Measurements from ENCODE around the gene SP140.
A peak's percentile ranks its signal among the peaks of the same experiment; 100 is the strongest.

SP140 gene

DNA sequence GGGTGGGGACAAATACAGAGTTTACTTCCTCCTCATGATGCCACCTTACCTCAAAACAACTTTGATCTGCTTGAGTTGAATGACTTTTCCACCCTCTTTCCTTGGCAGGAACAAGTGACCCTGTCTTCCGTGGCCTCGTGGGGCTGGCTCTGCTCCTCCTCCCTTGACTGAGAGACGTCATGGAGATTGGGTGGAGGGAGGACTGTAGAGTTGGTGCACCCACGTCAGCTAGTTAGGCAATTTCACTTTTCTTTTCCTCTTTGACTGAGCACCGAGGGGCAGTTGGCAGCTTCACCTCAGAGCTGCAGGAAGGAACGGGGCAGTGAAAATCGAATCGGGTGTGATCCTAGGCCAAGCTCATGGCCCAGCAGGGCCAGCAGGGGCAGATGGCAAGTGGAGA is at the start of gene SP140:
Gene SP140 (plus strand): TSS at position 251 of the 400 bp plus-strand sequence. CDS start 109 bp downstream, at position 360.
- DNase-seq (ENCODE audit: extremely low spot score, insufficient read length, low read depth), result peak; percentile 51
- peak; percentile 100 for FAIRE-seq

DNA sequence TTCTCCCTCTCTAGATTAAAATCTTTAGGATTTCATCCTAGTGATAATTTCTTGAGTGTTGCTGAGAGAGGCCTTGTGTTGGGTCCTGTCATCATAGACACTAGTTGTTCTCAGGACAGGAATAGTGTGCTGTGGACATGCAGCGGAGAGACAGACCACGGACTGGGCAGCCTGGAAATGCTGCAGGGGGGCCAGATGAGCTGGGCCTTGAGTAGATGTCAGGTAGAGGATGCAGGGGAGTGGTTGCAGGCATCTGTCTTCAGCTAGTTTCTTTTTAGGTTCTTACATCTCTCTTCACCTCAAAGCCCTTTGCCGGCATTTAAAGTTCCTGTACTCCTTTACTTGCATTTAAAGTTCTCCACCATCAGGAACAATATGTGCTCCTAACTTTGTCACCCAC is 48.5 kb upstream of the SP140 start:
- no peak for FAIRE-seq
- DNase-seq (ENCODE audit: extremely low spot score, insufficient read length, low read depth), result no peak

DNA sequence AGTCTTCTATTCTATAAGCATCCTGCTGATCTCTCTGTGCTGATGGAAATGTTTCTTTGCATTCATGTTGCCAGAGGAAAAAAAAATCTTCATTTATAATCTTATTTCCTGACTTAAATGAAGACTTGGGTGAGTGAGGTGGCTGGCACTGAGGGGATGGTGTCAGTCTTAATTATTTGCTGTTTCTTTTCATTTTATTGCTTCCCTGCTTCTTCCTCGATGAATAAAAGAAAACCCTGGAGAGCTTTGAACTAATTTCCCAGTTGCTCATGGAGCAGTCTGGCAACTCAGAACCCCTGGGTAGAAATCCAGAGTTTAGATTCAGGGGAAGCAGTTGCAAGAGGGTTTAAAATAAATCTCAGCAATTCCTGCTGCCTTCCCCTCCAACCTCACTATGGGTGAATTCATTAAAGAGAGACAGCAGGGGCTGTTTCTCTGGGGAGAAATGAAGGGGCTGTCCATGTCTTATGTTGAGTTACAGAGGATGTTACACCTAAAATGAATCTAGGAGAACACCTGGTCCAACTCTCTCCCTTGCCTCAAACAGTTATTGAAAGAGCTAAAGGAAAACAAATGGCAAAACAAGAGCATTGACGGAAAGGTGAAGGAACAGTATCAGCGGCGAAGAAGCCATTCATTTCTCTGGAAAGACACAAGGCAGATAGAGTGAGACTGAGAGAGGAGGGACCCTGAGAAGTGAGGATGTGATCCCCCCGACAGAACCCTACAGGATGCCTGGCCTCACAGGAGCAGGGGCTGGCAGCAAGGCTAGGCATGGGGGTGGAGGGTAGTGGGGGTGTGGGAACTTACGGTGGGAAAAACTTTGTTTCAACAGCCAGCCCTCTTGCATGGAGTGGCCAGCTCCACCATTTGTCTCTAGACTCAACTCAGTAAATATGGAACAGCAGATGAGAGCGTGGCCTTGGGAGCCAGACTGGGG is 46.7 kb upstream of the SP140 start:
- DNase-seq (ENCODE audit: extremely low spot score, insufficient read length, low read depth), result no peak
- FAIRE-seq, result no peak

DNA sequence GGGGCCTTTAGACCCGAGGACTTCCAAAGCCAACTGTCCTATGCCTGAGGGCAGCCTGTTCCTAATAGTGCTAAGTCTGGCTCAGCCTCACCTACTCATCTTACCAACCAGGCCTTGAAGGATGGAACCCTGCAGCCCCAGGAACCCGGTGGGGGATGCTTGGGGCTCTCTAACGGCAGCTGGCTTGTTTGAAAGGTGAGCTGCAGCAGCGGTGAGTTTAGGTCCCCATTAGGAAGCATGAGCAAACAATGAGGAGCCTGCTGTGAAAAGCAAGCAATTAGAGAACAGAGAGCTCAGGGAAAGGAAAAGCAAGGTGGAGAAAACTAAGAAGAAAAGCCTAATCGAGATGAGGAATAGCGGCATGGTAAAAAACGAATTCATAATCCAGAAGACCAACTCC is 45.6 kb upstream of the SP140 start:
- FAIRE-seq (no peak), DNase-seq (ENCODE audit: extremely low spot score, insufficient read length, low read depth) (no peak)

DNA sequence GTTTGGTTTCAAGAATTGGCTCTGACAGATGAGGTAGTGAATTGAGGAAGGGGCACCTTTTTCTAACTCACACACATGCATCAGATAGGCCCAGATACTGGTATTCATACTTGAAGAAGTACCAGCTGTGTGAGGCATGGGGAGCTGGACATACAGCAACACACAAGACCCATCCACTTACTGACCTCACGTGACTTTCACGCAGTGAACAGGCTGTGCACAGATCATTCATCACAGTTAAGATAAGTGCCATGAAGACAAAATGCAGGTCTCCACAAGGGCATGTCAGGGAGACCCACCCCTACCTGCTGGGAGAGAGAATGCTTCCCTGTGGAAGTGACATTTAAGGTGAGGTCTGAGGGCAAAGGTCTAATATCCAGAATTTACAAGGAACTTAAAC is 44.3 kb upstream of the SP140 start:
- FAIRE-seq, result no peak
- DNase-seq (ENCODE audit: extremely low spot score, insufficient read length, low read depth), result no peak

DNA sequence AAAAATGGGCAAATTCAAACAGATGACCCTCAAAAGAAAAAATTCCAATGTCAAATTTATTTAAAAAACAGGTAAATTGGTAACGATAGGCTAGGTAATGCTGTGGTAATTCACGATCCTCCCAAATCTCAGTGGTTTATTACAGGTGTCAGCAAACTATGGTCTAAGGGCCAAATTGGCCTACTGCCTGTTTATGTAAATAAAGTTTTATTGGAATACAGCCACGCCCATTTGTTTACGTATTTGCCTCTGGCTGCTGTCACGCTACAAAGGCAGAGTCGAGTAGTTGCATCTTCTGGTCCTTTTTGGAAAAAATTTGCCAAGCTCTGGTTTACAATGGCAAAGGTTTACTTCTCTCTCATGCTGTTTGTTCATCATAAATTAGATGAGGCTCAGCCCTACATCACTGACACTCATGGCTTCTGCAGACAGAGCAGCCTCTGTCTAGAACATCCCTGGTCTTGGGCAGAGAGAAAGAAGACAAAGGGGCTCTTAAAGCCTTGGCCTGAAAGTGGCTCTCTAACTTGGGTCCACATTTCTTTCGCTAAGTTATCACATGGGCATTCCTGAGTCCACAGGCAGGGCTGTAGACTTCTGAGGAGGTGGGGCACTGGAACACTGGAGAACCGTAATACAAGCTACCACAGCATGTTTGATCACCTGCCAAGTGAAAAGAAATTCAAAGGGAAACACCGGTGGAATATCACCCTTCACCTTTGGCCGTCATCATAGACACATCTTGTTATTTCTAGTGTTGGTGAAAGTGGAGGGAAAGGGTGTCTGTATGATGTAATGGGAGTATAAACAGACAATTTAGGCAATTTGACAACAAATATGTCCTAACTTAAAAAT is 40.6 kb upstream of the SP140 start:
- no peak for FAIRE-seq
- DNase-seq (ENCODE audit: extremely low spot score, insufficient read length, low read depth), result no peak

DNA sequence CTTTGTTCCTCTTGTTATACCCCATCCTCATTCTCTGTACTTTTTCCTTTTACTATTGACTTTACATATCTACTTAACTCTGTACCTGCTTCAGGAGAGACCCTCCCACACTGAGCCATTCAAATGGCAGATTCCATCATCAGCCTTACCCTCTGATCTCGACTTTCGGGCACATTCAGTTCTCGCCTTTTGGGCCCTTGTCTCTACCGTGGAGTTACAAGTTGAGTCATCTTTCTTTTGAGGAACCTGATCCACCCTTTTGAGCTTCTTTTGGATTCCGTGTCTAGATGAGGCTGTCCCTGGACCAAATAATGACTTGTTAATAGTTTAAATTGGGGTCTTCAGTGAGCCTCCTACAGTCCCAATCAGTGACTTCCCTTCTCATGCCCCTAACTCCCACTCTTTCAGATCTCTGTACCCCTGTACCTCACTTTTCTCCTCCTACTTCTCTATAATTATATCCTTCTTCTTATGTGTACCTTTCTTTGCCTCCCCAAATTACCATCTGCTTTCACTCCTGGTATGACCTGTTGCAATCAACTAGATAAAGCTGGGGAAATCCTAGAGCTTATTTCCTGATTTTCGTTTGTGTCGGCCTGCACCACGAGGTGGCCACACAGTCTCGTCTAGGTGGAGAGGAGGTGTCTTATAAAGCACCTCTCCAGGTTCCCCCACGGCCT is 23.0 kb upstream of the SP140 start:
- DNase-seq (ENCODE audit: extremely low spot score, insufficient read length, low read depth) (no peak), FAIRE-seq (no peak)

DNA sequence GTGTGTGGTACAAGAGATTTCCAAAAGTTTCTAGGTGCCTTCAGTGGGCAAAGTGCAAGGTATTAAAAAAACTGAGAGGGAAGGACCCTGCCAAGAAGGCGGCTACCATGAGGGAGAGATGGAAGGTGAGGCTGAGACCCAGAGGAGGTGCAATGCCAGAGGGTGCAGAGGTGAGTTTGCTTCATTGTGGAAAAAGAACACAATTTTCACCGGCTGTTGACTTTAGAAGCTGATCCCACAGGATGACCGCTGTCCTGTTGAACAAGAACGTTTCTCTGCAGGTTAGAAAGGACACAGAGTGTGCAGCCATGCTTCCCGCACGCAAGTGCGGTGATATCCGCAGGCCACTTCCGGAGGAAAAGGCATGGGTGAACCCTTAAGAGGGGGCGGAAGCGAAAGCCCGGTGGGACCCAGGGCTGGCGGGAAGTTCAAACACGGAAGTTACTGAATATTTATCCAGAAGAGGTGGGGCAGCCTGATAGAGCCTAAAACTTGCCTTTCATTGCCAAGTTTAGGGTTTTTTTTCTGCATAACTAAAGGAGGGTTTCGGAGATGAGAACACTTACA is 22.3 kb upstream of the SP140 start:
- FAIRE-seq (peak; percentile 98), DNase-seq (ENCODE audit: extremely low spot score, insufficient read length, low read depth) (no peak)

DNA sequence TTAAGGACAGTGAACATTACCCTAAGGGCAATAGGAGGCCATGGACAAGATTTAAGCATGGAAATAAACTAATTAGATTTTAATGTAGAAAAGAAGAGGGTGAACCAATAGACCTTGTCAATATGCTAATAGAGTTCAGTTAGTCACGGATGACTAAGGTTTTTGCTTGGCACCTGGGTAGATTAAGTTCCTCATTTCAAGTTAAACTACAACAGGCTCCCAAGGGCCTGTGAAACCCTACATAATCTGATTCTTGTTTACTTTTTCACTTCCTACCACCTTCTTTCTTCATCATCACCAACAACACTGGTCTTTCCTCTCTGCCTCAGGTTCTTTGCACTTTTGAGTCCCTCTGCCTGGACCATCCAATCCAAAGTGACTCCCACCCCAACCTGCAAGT is 20.5 kb upstream of the SP140 start:
- DNase-seq (ENCODE audit: extremely low spot score, insufficient read length, low read depth) (no peak), FAIRE-seq (peak; percentile 98)

DNA sequence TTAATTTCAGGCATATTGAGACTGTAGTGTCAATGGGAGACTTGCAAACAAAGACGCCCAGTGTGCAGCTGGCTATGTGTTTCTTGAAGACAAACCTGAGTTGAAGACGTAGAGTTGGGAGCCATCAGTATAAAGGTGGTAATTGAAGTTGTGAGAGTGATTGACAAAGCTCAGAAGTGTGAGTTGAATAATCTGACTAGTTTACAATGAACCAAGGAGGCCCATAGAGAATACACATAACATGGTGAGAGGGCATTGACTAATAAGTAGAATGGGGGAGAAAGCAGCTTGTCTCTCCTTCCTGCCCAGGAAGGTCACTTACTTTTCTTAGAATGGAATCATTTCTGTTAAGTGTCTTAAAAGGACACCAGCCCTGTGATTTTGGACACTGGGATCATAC is 19.8 kb upstream of the SP140 start:
- no peak for DNase-seq (ENCODE audit: extremely low spot score, insufficient read length, low read depth)
- no peak for FAIRE-seq

DNA sequence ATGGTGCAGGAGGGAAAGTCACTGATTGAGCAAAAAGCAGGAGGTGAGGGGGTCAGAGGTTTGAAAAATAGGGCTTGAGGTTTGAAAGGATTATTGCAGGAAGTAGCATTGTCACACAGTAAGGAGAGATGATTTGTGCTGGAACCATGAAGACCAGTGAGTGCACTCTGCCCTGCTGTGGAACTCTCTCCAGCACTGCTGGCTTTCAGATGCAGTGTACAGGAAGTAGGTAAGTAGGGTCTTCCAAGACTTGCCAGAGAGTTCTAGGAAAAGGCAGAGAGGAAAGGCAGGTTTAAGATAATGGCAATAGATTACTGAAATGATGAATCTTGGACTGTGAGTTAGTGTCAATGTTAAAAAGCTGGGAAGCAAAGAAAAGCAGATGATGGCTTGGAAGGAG is 17.0 kb upstream of the SP140 start:
- FAIRE-seq, result no peak

DNA sequence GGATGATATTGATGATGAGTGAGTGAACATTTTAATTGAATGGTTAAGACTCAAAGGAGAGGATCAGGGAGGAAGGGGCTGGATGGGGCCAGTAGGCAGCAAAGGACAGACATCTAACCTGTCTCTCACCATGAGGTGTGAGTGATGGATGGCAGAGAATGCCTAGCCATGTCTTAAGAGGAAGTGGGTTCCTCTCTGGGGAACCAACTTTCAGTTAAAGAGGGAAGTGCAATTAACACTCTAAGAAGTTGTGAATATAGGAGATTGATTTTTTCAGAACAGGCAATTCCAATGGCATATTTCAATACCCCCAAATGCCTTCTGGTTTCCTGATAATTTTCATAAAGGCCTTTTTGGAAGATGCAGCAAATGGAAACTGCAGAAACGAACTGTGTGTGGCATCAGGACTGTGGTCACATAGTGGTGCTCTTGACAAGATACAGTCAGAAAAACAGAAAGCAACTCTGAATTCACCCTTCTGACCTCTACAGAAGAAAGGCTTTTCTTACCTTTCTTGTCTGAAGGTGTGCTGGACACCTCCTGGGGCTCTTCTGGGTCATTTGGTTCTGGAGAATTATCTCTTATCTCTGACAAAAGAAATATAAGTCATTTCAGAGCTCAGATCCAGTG is 16.0 kb upstream of the SP140 start:
- DNase-seq (ENCODE audit: extremely low spot score, insufficient read length, low read depth), result no peak

More for the DNA sequence above, 17.0 kb upstream of the SP140 start:
- DNase-seq (ENCODE audit: extremely low spot score, insufficient read length, low read depth), result no peak

DNA sequence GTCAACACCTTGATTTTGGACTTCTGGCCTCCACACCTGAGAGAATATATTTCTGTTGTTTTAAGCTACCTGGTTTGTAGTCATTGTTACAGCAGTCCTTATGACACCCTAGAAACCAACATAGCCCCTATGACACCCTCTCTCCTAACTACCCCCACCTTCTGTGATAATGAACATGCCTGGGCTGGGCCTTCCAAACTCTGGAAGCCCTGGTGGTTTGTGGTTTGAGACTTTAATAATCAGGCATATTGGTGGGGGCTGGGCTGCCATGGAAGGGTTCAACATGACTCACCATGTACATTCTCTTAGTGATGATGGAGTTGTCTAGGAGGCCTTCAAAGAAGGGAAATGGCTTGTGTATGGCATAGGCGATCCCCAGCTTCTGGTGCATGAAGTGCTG is 9.0 kb upstream of the SP140 start:
- no peak for FAIRE-seq

More for the DNA sequence above, 16.0 kb upstream of the SP140 start:
- peak; percentile 88 for FAIRE-seq

DNA sequence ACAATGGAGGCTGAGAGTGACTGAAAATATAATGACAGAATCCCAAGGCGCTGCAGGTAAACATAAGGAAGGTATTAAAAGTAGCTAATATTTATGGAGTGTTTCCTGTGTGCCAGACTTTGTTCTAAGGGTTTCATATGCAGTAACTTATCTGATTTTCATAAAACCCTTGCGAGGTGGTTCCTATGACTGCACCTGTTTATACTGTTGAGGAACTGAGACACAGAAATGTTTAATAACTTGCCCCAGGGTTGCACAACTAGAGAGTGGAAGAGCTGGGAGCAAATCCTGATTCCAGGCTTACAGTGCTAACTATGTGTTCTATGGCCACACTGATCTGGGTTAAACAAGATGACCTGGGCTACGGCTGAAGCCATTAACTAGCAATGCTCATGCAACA is 8.1 kb upstream of the SP140 start:
- peak; percentile 72 for FAIRE-seq
- DNase-seq (ENCODE audit: extremely low spot score, insufficient read length, low read depth), result no peak

More for the DNA sequence above, 9.0 kb upstream of the SP140 start:
- DNase-seq (ENCODE audit: extremely low spot score, insufficient read length, low read depth), result no peak

DNA sequence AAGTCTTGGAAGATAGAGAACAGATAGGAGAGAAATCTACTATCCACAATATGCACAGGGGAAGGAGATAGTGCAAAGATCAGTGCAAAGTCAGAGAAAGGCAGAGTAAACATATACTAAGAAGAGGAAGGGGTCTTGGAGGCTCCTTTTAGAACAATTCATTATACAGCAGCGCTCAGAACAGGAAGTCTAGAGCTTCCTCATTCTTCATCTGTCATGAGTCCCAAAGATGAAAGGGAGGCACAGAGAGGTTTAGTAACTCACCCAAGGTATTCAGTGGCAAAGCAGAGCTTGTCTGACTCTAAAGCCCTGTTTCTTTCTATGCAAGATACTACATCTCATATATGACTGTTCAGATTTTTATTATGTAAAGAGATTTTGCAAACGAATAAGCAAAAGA is 7.1 kb upstream of the SP140 start:
- FAIRE-seq, result peak; percentile 84
- no peak for DNase-seq (ENCODE audit: extremely low spot score, insufficient read length, low read depth)

DNA sequence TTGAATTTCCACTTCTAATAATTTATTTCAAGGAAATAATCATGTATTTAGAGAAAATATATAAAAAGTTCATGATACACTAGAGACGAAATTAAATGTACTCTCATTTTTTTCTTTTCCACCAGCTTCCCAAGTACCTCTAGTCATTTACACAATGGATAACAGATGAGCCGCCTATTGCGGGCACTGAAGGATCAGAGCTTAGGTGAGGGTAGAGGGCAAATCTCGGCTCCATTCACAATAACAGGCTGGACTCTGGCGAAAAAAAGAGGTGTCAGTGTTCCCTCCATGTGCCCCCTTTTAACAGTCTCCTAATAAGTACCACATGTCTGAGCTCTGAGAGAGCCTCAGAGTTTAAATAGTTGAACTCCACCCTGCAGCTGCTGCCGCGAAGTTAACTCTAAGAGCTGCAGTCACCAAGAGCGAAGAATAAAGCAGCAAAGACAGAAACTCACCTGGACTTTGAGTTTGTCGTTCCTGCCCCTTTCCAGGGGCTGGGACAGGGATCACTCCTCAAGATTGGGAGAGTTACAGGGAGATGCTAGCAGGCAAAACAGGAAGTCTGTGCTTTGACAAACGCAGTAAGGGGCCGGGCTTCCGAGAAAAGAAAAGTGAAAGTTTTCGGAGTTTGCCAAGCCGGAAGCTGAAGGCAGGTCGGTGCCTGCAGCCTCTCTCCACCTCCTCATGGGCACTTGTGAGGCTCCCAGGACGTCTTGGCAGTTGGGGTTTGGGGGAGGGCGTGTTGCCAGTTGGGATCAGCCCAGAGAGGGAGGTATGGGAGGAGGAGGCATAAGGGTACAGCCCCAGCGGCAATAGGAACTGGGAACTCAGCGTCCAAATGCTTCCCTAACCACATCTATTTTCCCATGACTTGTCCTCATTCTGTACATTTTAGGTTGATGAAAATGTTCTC is 5.9 kb upstream of the SP140 start, which contains the start of gene SP110:
Gene SP110 (minus strand): TSS at position 566 of the 913 bp plus-strand sequence. CDS start 3,057 bp downstream, outside the sequence.
- no peak for DNase-seq (ENCODE audit: extremely low spot score, insufficient read length, low read depth)
- peak; percentile 99 for FAIRE-seq

DNA sequence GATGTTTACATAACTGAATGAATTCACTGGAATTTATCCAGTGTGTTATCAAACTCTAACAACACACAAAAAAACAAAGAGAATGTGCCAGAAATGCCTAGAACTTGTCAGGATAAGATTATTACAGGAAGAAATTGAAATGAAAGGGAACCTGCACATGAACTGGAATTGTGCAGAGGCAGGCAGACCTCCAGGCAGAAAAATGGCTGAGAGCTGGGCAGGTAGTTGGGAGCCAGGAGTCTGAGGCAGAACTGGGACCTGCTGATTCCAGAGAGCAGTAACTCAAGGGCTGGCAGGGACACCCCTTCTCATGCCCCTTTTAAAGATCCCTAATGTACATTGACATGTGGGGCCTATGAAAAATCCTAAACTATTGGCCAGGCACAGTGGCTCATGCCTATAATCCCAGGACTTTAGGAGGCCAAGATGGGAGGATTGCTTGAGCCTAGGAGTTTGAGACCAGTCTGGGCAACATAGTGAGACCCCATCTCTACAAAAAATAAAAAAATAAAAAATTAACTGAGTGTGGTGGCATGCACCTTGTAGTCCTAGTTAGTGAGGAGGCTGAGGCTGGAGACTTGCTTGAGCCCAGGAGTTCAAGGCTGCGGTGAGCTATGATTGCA is 5.1 kb upstream of the SP140 start:
- FAIRE-seq, result no peak
- DNase-seq (ENCODE audit: extremely low spot score, insufficient read length, low read depth), result no peak

DNA sequence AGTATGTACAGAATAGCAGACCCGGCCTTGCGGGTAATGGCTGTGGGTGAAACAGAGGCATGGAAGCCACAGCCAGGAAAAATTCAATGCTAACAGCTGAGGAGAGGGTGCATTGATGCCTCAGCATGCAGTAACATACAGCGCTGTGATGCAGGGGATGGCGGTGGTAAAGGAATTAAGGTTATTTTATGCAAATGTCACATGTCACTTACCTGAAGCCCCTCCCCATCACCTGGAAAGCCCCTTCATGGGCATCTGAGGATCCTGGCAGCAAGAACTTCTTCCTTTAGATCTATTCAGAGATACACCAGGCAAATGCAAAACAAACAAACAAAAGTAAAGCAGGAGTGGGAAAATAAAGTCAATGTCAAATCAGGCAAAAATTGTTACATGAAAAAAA is 4.0 kb upstream of the SP140 start:
- FAIRE-seq (peak; percentile 26), DNase-seq (ENCODE audit: extremely low spot score, insufficient read length, low read depth) (no peak)
